ENCODE data around the gene GSTM1.
"Not testable (repeated sequence)": the region's sequence is repeated elsewhere in the genome, so short reads cannot be mapped to it uniquely, and the experiment has no call there.

GSTM1 gene

DNA sequence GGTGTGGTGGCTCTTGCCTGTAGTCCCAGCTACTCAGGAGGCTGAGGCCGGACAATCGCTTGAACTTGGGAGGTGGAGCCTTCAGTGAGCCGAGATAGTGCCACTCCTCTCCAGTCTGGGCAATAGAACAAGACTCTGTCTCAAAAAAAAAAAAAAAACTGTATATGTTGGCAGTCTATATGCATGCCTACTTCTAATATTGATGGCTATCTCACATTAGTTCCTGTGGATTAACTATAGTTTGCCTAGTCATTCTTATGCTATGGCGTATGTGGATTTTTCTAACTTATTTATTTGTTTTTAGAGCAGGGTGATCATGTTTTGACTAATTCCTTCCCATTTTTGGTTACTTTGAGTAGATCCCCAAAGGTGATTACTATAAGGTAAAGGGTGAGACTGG, 9.4 kb downstream of the GSTM1 start:
- no peak for DNase-seq (ENCODE audit: low read depth in 4 of 4, low spot score in 1 of 4)

DNA sequence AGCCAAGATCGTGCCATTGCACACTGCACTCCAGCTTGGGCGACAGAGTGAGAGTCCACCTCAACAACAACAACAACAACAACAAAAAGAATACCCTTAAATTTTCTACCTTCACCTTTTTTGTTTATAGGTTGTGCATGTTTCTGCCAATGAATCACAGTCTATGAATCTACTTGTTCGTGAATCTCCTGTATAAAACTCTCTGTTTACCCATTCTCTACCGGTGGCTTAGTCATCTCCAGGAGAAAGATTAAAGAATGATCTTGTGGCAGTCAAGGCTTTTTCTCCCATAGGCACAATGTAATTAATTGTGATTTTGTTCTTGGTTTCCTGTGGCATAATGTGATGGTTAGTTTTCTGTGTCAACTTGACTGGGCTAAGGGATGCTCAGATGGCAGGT, 10.2 kb downstream of the GSTM1 start:
- not testable (repeated sequence) for DNase-seq (ENCODE audit: low read depth in 4 of 4, low spot score in 1 of 4)

DNA sequence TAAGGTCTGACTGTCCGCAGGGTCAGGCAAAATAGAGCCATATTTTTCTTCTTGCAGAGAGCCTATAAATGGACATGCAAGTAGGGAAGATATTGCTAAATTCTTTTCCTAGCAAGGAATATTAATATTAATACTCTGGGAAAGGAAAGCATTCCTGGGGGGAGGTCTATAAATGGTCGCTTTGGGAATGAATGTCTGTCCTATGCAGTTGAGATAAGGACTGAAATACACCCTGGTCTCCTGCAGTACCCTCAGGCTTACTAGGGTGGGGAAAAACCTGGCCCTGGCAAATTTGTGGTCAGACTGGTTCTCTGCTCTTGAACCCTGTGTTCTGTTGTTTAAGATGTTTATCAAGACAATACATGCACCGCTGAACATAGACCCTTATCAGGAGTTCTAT, 15.3 kb downstream of the GSTM1 start:
- not testable (repeated sequence) for DNase-seq (ENCODE audit: low read depth in 4 of 4, low spot score in 1 of 4)

DNA sequence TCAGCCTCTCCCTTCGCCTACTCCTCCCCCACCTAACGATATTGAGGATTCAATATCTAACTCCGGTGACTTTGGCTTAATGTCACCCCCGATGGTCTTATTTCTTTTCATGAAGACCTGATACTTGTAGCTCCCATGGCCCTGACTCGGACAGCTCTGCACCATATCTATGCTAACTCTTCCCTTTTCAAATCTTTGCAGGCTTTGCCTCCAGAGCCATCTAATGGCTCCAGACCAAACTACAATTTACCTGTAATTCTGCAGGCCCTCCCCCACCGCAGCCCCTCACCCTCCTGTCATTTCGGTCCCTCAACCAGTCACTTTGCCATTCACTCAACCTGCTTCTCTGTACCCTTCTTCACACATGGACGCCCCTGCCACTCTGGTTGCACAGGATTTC, 16.6 kb downstream of the GSTM1 start:
- no peak for DNase-seq (ENCODE audit: low read depth in 4 of 4, low spot score in 1 of 4)

DNA sequence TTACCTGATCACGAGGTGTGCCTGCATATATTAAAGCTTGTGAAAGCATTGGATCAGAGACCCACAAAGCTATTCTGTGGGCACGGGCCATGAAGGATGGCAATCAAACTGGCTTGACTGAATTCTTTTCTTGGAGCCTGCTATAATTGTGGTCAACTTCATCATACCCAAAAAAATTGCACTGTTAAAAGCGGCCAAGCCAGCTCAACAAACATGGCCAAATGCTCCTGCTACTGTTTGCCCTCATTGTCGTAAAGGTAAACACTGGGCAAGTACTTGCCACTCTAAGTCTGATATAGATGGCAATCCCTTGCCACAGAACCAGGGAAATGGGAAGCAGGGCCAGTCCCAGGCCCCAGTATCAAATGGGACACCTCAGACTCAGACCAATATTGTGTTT, 17.8 kb downstream of the GSTM1 start:
- DNase-seq (ENCODE audit: low read depth in 4 of 4, low spot score in 1 of 4): no peak

DNA sequence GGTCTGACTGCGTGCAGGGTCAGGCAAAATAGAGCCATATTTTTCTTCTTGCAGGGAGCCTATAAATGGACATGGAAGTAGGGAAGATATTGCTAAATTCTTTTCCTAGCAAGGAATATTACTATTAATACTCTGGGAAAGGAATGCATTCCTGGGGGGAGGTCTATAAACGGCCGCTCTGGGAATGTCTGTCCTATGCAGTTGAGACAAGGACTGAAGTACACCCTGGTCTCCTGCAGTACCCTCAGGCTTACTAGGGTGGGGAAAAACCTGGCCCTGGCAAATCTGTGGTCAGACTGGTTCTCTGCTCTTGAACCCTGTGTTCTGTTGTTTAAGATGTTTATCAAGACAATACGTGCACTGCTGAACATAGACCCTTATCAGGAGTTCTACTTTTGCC, 21.3 kb downstream of the GSTM1 start:
- not testable (repeated sequence) for DNase-seq (ENCODE audit: low read depth in 4 of 4, low spot score in 1 of 4)

DNA sequence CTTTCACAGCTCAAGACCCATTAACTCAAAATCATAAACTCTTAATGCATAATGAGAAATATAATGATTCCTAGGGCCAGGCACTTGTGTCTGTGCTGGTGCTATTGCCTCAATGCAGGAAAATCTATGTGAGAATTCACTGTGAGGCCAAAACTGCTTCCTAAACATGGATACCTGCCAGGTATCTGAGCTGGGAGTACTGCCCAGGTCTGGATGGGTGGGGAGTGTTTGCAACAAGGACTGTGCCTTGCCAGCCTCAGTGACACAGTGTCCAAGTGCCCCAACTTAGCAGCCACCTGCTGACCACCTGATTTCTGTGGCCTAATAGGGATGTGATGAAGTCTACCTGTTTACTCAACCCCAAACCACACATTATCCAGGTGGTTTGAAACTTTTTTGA, 22.2 kb downstream of the GSTM1 start:
- DNase-seq (ENCODE audit: low read depth in 4 of 4, low spot score in 1 of 4): not testable (repeated sequence)

DNA sequence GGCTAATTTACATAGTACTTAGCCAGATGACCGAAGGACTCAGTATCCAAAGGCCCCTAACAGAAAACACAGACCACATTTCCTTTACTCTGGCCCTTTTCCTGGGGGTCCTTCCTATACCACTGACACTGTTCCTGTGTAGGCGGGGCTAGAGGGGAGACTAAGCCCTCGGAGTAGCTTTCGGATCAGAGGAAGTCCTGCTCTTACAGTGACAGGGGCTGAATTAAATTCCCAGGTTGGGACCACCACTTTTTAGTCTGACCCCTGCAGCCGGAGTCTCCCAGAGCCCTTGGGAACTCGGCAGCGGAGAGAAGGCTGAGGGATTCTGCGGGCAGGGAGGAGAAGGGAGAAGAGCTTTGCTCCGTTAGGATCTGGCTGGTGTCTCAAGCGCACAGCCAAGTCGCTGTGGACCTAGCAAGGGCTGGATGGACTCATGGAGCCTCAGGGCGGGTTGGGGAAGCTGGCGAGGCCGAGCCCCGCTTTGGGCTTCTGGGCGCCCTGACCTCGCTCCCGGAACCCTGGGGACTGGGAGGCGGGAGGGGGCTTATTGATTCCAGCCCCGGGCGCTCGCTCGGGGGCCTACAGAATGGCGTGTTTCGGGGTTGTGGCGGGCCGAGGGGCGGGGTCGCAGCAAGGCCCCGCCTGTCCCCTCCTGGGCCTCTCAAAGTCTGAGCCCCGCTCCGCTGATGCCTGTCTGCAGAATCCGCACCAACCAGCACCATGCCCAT, 24.1 kb downstream of the GSTM1 start, which contains the start of gene GSTM5:
Gene GSTM5 (plus strand): TSS at position 659 of the 728 bp plus-strand sequence. CDS start 62 bp downstream, at position 721.
- not testable (repeated sequence) for DNase-seq (ENCODE audit: low read depth in 4 of 4, low spot score in 1 of 4)

DNA sequence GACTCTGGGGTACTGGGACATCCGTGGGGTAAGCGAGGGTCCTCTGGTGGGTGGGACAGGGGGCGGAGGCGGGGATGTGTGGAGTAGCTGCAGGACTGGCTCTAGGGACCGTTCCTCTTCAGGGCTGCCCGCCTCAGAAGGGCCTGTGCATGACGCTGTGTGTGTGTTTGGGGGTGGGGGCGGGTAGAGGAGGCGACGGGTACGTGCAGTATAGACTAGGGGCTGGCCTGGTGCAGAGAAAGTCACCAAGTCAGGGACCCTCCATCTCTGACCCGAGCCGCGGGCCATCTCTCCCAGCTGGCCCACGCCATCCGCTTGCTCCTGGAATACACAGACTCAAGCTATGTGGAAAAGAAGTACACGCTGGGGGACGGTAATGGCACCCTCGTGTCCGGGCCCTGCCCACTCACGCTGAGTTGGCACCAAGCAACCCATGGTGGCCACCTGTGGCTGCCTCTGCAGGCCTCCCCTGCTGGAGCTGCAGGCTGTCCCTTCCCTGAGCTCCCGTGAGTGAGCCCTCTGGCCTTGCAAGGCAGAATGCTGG, 24.8 kb downstream of the GSTM1 start:
- no peak for DNase-seq (ENCODE audit: low read depth in 4 of 4, low spot score in 1 of 4)

DNA sequence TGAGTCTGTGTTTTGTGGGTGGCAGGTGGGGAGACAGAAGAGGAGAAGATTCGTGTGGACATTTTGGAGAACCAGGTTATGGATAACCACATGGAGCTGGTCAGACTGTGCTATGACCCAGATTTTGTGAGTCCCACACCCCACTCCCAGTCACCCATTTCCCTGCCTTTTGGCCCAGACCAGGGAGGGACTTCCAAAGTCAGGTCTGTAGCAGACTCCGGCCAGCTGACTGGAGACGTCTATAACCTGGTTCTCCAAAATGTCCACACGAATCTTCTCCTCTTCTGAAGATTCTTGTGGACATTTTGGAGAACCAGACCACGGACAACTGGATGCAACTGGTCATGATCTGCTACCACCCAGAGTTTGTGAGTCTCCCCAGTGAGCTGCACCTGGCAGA, 26.0 kb downstream of the GSTM1 start:
- DNase-seq (ENCODE audit: low read depth in 4 of 4, low spot score in 1 of 4): no peak

DNA sequence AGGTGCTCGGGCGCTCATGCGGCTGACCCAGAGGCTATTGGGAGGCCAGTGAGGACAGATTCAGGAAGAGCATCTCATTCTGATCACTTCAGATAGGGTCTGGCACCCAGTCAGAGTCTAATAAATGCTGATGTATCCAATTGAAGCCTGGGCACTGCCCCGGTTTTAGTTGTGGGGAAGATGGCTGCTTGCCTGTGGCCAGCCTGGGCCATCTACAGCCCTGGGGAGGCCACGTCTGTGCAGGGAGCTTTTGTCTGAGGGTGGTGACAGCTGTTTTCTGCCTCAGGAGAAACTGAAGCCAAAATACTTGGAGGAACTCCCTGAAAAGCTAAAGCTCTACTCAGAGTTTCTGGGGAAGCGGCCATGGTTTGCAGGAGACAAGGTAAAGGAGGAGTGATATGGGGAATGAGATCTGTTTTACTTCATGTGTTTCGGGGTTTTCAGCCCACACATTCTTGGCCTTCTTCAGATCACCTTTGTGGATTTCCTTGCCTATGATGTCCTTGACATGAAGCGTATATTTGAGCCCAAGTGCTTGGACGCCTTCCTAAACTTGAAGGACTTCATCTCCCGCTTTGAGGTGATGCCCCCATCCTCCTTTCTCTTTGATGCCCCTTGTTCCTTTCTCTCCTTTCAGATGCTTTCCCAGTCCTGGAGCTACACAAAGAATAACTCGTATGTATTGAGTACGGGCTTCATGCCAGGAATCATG, 27.2 kb downstream of the GSTM1 start:
- DNase-seq (ENCODE audit: low read depth in 4 of 4, low spot score in 1 of 4): no peak

DNA sequence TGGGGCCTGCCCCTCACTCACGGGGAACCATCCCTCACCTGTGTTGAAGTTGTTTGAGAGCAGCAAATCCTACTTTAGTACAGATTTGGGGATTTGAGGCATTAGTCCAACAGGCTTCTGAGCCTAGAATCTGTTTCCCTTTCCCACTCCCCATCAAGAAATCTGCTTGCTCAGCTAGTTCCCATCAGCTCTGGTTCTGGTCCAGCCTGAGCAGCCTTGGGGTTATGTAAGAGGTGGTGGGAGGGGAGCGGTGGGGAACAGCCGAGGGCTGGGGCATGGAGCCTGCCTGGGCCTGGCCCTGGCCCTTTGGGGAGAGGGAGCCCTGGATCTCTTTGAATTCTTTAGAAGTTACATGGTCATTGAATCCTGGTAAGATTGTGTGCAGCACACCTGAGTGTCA, 28.5 kb downstream of the GSTM1 start:
- no peak for DNase-seq (ENCODE audit: low read depth in 4 of 4, low spot score in 1 of 4)

DNA sequence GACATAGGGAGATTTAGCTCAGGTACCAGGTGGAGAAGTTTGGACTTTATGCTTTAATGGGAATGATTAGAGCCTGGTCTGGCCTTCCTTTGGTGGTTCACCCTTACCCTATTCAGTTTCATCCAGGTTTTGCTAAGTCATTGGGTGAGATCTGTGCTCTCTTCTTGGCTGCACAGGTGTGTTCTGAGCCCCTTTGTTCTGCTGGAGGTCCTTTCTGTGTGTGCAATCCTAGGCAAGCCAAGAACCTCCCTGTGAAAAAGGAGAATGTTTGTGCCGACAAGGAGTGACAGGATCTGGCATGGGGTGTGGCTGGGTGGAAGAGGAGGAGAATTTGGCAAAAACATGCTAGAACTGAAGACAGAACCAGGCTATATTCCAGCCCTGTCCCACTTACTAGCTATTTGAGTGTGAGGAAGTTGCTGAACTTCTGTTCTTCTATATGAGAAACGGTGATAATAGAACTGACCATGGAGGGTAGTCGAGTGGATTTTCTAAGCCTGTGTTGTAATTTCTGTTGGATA, 29.0 kb downstream of the GSTM1 start:
- no peak for DNase-seq (ENCODE audit: low read depth in 4 of 4, low spot score in 1 of 4)

DNA sequence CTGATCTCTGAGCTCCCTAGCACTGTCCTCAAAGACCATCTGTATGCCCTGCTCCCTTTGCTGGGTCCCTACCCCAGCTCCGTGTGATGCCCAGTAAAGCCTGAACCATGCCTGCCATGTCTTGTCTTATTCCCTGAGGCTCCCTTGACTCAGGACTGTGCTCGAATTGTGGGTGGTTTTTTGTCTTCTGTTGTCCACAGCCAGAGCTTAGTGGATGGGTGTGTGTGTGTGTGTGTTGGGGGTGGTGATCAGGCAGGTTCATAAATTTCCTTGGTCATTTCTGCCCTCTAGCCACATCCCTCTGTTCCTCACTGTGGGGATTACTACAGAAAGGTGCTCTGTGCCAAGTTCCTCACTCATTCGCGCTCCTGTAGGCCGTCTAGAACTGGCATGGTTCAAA, 30.1 kb downstream of the GSTM1 start:
- DNase-seq (ENCODE audit: low read depth in 4 of 4, low spot score in 1 of 4): no peak

DNA sequence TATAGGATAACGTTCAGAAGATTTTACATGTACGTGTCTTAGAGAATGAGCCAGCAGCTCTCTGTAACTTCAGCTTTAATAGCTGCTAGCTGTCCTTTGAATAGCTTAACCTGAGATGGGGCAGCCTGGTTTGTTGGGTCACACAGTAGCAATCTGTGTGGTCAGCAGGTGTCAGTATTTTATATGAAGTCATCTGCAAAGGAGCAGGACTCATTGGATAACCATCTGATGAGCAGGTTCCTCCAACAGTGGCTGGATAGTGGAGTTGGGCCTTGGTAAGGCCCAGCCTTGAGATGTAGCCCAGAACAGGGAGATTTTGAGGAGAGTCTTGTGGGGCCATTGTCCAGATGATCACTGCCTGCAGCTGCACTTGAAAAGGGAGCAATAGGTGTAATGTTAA, 30.9 kb downstream of the GSTM1 start:
- no peak for DNase-seq (ENCODE audit: low read depth in 4 of 4, low spot score in 1 of 4)

DNA sequence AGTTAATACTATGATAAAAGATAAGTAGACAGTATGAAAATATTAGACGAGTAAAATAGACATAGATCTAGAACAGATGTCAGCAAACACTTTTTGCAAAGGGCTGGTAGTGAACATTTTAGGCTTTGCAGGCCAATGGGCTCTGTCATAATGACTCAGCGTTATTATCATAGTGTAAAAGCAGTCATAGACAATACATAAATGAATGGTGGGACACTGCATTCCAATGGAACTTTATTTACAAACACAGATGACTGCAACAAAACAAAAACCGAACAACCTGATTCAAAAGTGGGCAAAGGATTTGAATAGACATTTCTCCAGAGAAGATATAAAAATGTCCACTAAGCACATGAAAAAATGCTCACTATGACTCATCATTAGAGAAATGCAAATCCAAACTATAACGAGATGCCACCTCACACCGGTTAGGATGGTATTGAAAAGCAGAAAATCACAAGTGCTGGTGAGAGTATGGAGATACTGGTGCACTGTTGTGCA, 31.8 kb downstream of the GSTM1 start:
- DNase-seq (ENCODE audit: low read depth in 4 of 4, low spot score in 1 of 4): no peak

DNA sequence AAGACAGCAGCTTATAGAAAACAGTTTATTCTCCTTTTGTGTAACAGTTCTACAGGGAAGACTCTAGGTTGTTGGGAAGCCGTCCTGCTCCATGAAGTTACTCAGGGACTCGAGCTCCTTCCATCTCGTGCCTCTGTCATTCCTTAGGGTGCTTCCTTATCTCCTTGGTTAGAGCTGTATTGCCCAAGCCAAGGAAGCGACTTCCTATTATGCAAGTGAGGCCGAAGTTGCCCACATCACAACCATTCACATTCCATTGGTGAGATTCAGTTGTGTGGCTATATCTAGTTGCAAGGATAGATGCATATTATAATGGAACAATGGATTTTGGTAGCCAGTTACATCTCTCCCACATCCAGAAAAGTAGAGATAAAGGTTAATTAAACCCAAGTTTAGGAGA, 33.4 kb downstream of the GSTM1 start:
- DNase-seq (ENCODE audit: low read depth in 4 of 4, low spot score in 1 of 4): no peak

DNA sequence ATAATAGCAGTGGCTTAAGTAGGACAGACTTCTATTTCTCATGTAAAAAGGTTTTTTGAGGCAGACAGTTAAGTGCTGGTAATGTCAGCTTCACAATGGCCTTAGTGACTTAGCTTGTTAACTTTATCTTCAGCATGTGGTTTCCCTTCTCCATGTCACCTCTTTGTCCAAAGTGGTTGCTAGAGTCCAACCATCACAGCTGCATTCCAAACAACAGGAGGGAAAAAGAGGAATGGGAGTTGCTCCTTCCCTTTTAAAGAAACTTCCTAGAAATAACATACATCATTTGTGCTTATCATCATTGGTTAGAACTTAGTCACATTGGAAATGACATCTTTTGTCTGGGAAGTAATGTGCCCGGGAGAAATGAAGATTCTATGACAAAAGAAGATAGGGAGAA, 34.4 kb downstream of the GSTM1 start:
- DNase-seq (ENCODE audit: low read depth in 4 of 4, low spot score in 1 of 4): no peak

DNA sequence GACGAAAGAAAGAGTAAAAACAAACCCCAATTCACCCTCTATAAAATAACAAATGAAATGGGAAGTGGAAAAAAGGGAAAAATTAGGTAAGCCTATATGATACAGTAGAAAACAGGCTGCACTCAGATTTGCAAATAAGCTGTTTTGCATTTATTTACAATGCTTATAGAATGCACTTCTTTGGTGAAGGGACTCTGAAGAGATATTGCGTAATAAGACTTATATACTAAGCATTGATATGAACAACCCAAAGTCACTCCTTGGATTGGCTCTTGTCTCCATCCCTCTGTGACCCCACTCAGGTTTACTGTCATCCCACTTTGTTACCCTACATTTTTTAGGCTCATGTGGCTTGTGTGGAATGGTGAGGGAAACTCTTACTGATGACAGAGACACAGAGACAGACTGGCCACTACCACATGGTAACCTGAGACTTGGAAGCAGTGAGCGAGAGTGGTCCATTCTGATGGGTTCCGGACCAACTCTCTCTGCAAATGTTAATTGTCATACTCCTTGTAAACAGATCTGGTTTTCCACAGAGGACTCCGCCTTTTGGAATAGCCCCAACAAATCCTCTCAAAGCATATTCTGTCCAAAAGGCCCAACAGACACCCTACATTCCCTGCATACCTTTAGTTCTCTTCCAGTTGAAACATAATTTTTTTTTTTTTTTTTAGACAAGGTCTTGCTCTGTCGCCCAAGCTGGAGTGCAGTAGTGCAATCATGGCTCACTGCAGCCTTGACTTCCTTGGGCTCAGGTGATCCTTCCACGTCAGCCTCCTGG, 35.5 kb downstream of the GSTM1 start:
- DNase-seq (ENCODE audit: low read depth in 4 of 4, low spot score in 1 of 4): no peak

DNA sequence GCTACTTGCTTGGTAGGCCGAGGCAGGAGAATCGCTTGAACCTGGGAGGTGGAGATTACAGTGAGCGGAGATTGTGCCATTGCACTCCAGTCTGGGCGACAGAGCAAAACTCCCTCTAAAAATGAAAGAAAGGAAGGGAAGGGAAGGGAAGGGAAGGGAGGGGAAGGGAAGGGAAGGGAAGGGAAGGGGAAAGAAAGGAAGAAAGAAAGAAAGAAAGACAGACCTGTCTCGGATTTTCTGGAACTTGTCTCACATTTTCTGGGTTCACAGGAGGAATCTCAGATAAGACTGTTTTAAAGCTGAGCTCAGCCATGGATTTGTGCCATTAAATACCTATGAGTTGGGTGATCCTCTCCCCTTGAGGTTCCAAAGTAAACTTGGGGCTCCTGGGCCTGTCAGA, 37.3 kb downstream of the GSTM1 start:
- no peak for DNase-seq (ENCODE audit: low read depth in 4 of 4, low spot score in 1 of 4)

DNA sequence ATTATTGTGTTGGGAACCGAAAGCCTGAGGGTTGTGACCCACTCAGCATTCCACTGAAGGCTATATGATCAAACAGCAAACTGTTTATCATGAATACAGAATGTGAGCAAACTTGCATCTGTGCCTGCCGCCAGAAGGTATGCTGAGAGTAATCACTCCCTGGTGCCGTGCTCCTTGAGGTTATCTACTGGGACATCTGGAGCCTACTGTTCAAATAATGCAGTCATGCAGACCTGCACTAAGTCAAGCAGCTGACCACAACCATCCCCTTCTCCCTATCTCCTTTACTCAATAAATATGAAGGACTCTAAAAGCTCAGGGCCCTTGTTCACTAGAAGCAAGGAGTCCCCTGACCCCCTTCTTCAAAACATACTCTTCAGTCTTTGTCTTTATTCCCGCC, 37.9 kb downstream of the GSTM1 start:
- DNase-seq (ENCODE audit: low read depth in 4 of 4, low spot score in 1 of 4): no peak
